Kidney tubule cell (primary cell): ENCODE measurements around the gene TAF5.
A peak's percentile ranks its signal among the peaks of the same experiment; 100 is the strongest.
"Not testable (repeated sequence)": the region's sequence is repeated elsewhere in the genome, so short reads cannot be mapped to it uniquely, and the experiment has no call there.

Experiments
- DNase-seq: peaks from one replicate; pipeline ENCODE4 v3.0.0-alpha.2; 2018; ENCODE audit warnings: low spot score

The TAF5 gene

DNA sequence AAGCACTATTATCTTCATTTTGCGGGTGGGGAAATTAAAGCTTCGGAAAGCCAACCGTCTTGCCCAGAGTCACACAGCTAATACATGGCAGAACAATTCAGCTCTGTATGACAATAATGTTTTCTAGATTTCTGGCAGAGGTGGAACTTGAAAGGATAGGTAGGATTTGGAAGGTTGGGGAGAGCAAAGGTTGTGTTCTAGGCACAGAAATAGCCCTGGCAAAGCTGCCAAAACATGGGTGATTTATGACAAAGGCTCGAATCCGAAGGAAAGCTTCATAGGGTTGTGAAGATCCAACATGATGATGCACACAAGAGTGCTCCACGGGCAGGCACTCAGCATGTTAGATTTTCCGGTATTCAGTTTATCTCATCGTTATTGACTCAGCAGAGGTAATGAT, 47.8 kb downstream of the TAF5 start:
- DNase-seq = no peak

DNA sequence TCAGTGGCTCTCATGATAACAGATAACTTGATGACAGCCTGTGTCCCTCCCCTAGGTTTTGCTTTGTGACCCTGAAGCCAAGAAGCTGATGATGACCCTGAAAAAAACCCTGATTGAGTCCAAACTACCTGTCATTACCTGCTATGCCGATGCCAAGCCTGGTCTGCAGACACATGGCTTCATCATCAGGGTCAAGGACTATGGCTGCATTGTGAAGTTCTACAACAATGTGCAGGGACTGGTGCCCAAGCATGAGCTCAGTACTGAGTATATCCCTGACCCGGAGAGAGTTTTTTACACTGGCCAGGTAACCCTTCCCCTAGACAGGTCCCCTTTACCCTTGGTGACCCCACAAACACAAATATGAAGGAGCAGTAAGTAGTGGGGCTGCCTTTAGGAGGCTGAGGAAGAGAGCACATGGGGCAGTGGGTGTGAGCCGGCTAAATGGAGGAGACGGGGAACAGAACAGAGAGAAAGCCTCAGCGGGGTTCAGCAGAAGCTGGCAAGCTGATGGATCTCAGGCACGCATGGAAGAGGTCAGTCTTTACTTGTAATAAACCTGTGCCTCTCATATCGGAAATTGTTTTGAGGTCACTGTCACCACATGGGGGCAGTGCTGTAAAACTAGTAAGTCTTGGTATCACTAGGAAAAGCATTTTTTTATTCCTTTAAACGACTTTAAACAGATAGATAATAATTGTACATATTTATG, 48.8 kb downstream of the TAF5 start:
- DNase-seq = peak; percentile 50

DNA sequence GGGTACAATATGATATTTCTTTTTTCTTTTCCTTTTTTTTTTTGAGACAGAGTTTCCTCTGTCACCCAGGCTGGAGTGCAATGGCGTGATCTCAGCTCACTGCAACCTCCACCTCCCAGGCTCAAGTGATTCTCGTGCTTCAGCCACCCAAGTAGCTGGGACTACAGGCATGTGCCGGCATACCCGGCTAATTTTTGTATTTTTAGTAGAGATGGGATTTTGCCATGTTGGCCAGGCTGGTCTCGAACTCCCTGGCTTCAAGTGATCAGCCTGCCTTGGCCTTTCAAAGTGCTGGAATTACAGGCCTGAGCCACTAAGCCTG, 49.3 kb downstream of the TAF5 start:
- not testable (repeated sequence) for DNase-seq

DNA sequence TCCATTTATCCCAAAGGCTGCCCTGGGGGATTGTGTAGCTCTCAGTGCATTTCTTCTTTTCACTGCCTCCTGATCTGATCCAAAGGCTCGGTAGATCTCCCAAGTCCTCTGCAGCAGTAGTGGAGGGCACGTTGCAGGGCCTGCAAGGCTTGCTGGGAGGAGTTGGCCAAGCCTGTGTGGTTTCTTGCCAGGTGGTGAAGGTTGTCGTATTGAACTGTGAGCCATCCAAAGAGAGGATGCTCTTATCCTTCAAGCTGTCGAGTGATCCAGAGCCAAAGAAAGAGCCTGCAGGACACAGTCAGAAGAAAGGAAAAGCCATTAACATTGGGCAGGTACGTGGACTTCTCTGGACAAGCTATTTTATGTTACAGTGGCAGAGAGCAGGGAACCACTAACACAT, 49.8 kb downstream of the TAF5 start:
- no peak for DNase-seq

DNA sequence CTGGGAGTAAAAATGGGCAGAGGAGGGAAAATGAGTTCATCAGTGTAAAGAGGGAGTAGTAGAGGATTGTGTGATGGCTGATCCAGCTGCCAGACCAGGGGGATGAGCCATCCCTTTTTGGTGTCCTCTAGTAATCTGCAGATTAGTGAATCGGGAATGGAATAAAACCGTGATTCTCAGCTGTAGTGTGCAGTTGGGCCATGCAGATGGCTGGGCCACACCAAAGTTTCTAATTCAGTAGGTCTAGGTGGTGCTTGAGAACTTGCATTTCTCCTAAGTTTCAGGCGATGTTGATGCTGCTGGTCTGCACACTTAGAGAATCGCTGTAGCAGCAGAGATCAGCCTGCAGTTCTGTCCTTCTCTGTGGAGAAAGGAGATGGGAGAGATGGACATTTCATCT, 51.3 kb downstream of the TAF5 start:
- no peak for DNase-seq

DNA sequence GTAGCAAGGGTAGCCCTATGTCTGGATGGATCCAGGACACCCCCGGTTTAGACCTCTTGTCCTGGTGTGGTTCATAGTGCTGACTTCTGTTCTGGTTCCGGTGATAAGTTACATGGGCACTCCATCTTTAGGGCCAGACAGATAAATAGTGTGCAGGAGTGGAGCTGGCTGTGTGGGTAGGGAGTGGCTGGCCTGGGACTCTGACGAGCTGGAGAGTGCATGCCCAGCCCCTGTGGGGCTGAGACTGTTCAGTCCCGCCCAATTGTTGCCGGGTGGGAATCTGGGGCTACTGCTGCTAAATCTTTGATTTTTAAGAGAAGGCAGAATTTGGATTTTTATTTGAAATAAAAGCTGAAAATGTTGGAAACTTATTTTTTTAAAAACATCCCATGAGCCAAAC, 56.0 kb downstream of the TAF5 start:
- DNase-seq = no peak

DNA sequence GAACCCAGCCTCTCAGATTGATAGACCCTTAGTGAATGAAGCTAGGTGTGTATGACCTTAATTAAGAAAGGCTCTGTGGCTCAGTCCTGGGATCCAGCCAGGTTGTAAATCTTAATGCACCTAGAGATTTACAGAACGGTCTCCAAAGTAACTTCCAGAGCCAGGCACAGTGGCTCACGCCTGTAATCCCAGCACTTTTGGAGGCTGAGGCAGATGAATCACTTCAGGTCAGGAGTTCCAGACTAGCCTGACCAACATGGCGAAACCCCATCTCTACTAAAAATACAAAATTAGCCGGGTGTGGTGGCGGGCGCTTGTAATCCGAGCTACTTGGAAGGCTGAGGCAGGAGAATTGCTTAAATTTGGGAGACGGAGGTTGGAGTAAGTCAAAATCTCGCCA, 60.1 kb downstream of the TAF5 start:
- no peak for DNase-seq

DNA sequence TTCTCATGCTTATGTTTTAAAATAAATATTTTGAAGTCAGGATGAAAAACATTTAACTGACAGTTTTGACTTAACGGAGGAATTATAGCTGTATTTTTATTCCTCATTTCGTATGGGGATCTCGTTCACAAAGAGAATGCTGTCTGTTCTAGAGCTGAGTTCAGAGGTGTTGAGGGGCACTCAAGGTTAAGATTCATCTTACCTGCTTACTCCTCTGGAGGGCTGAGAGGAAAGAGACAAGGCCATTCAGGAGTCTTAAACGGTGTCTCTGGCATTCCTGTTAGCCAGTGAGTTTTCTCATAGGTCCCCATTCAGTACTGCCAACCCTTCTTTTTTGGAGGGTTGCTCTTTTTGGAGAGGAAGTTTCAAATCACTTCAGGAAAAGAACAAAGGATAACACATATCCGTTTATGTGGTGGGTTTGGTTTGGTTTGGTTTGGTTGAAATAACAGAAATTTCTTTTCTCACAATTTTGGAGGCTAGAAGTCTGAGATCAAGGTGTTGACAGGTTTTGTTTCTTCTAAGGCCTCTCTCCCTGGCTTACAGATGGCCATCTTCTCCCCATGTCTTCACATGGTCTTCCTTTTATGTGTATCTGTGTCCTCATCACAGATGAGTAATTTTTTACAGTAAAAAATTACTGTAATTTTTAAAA, 61.3 kb downstream of the TAF5 start:
- DNase-seq = no peak

DNA sequence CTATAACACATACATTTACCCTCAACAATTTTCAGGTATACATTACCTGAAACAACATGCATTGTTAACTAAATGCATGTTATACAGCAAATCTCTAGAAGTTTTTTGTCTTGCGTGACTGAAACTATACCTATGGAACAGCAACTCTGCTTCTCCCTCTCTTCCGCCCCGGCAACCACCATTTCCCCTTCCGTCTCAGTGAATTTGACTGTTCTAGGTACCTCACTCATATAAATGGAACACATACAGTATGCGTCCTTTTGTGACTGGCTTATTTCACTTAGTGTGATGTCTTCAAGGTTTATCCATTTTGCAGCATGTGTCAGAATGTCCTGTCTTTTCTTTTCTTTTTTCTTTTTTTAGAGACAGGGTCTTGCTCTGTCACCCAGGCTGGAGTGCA, 61.9 kb downstream of the TAF5 start:
- no peak for DNase-seq

DNA sequence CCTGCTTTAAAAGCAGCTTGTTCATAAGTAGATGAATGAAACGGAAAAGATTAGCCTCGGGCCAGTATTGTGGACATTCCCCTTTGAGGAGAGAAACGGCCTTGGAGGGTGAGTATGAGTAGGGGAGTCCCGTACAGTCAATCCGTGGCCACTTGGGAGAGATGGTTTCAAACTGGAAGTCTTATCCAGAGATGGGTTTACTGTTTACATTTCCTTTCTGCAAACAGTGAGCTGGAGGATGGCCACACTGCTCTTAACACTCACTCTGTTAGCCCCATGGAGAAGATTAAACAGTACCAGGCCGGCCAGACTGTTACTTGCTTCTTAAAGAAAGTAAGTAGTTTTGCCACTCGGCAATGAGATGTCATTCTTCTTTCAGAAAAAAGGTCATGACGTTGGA, 64.1 kb downstream of the TAF5 start:
- DNase-seq = no peak

DNA sequence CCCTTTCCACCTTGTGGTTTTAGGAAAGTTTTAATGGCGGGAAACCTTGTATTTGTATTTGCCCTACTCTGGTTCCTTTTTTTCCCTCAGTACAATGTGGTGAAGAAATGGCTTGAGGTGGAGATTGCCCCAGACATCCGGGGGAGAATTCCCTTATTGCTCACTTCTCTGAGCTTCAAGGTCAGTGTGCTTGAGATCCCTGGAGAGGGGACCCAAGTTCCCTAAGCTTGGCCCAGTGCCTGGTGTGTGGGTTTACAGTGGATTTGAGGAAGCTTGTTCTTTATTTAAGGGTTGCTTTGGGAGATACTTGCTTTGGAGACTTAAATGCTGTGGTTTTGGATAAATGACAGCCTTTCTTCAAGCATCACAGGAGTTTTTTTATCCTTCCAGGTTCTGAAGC, 66.1 kb downstream of the TAF5 start:
- no peak for DNase-seq
